ENCODE measurements around the gene MYMK.

DNA sequence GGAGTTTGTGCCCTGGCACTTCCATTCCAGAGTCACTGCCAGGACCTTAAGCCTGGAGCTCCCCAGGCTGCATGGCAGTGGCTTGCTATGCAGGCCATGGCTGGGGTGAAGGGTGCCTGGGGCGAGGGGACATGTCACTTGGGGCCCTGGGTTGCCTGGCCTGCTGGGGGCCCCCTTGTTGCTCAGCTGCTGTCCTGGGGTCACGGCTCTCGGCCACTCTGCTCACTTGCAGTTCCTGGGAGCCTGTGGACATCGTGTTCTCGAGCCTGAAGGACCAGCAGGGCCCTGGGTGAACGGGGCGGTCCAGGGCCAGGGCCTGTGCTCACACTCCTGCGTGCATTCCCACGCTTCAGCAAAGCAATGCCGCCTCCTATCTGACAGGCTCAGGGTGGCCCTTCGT, 31.3 kb downstream of the MYMK start:
- TF ChIP-seq FOXA1 (IDR thresholded peaks at IDR 0.05) (no peak), SP1 (IDR thresholded peaks at IDR 0.05) (no peak), BHLHE40 (IDR thresholded peaks at IDR 0.05; ENCODE audit: borderline replicate concordance) (no peak), HDGF (IDR thresholded peaks at IDR 0.05; ENCODE audit: borderline replicate concordance) (no peak), FOXM1 (IDR thresholded peaks at IDR 0.05; ENCODE audit: borderline replicate concordance) (no peak), ARNT (IDR thresholded peaks at IDR 0.05) (no peak), TARDBP (IDR thresholded peaks at IDR 0.05) (no peak)
- TF ChIP-seq, protein P1, sequence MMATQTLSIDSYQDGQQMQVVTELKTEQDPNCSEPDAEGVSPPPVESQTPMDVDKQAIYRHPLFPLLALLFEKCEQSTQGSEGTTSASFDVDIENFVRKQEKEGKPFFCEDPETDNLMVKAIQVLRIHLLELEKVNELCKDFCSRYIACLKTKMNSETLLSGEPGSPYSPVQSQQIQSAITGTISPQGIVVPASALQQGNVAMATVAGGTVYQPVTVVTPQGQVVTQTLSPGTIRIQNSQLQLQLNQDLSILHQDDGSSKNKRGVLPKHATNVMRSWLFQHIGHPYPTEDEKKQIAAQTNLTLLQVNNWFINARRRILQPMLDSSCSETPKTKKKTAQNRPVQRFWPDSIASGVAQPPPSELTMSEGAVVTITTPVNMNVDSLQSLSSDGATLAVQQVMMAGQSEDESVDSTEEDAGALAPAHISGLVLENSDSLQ (IDR thresholded peaks at IDR 0.05): no peak

All from HEK293T (cell line).